ENCODE results near the gene PDXDC1.
"Not testable (repeated sequence)": the region's sequence is repeated elsewhere in the genome, so short reads cannot be mapped to it uniquely, and the experiment has no call there.

The PDXDC1 gene

GRCh38 chr16:15012941-15013340 is 38.1 kb downstream of the PDXDC1 start:
- not testable (repeated sequence) for H3K9ac ChIP-seq (ENCODE audit: low read length); H4K8ac ChIP-seq (ENCODE audit: low read depth, low read length); H2AK5ac ChIP-seq (ENCODE audit: low read length); H3K4me3 ChIP-seq (ENCODE audit: low read depth, low read length); H2BK5ac ChIP-seq (ENCODE audit: low read depth, low read length, poor library complexity); H4K12ac ChIP-seq (ENCODE audit: low read depth, low read length); H3K27ac ChIP-seq (ENCODE audit: low read depth, low read length); H3K23ac ChIP-seq (ENCODE audit: low read length); H3K4ac ChIP-seq (ENCODE audit: low read depth, low read length); H2BK12ac ChIP-seq (ENCODE audit: low read length); H3K9me3 ChIP-seq (ENCODE audit: insufficient read depth, low read depth, low read length); H3K4me2 ChIP-seq (ENCODE audit: low read length); H3K79me2 ChIP-seq (ENCODE audit: control insufficient read depth, insufficient read depth, low read length, poor library complexity); H3K79me1 ChIP-seq (ENCODE audit: low read length); H3K4me1 ChIP-seq (ENCODE audit: control insufficient read depth in 1 of 2, insufficient read depth in 2 of 2, low read length in 2 of 2); H3K14ac ChIP-seq (ENCODE audit: low read length); H4K91ac ChIP-seq (ENCODE audit: low read depth, low read length); H3K18ac ChIP-seq (ENCODE audit: low read length); H2BK120ac ChIP-seq (ENCODE audit: insufficient read depth, low read length, poor library complexity); H3K27me3 ChIP-seq (ENCODE audit: insufficient read depth, low read length); DNase-seq; H2AFZ ChIP-seq (ENCODE audit: insufficient read depth, low read length, poor library complexity)
- H3K36me3 ChIP-seq (ENCODE audit: control insufficient read depth in 1 of 2, insufficient read depth in 2 of 2, low read length in 2 of 2) = peaks cover 27 to 28% of the 10 kb centered on the region in 2 experiments
- no CpG with 5 or more reads among the region's 10 CpGs for WGBS (ENCODE audit: extremely low coverage, insufficient coverage, insufficient read length)

GRCh38 chr16:15015671-15016070 is 40.8 kb downstream of the PDXDC1 start:
- H3K4me1 ChIP-seq (ENCODE audit: control insufficient read depth in 1 of 2, insufficient read depth in 2 of 2, low read length in 2 of 2); H2BK12ac ChIP-seq (ENCODE audit: low read length); DNase-seq; H3K79me1 ChIP-seq (ENCODE audit: low read length); H2AFZ ChIP-seq (ENCODE audit: insufficient read depth, low read length, poor library complexity); H3K27me3 ChIP-seq (ENCODE audit: insufficient read depth, low read length); H3K4me2 ChIP-seq (ENCODE audit: low read length); H3K4me3 ChIP-seq (ENCODE audit: low read depth, low read length); H3K18ac ChIP-seq (ENCODE audit: low read length); H3K4ac ChIP-seq (ENCODE audit: low read depth, low read length); H4K12ac ChIP-seq (ENCODE audit: low read depth, low read length); H3K9ac ChIP-seq (ENCODE audit: low read length); H3K9me3 ChIP-seq (ENCODE audit: insufficient read depth, low read depth, low read length); H3K23ac ChIP-seq (ENCODE audit: low read length); H4K8ac ChIP-seq (ENCODE audit: low read depth, low read length); H3K14ac ChIP-seq (ENCODE audit: low read length); H2AK5ac ChIP-seq (ENCODE audit: low read length); H4K91ac ChIP-seq (ENCODE audit: low read depth, low read length); H3K79me2 ChIP-seq (ENCODE audit: control insufficient read depth, insufficient read depth, low read length, poor library complexity); H3K27ac ChIP-seq (ENCODE audit: low read depth, low read length); H2BK120ac ChIP-seq (ENCODE audit: insufficient read depth, low read length, poor library complexity); H2BK5ac ChIP-seq (ENCODE audit: low read depth, low read length, poor library complexity): not testable (repeated sequence)
- no CpG with 5 or more reads among the region's 3 CpGs for WGBS (ENCODE audit: extremely low coverage, insufficient coverage, insufficient read length)
- peaks cover 30 to 34% of the 10 kb centered on the region in 2 experiments for H3K36me3 ChIP-seq (ENCODE audit: control insufficient read depth in 1 of 2, insufficient read depth in 2 of 2, low read length in 2 of 2)

- H3K27ac ChIP-seq (ENCODE audit: low read depth, low read length); DNase-seq; H4K8ac ChIP-seq (ENCODE audit: low read depth, low read length); H3K4me3 ChIP-seq (ENCODE audit: low read depth, low read length); H2BK5ac ChIP-seq (ENCODE audit: low read depth, low read length, poor library complexity); H3K79me1 ChIP-seq (ENCODE audit: low read length); H3K18ac ChIP-seq (ENCODE audit: low read length); H3K9ac ChIP-seq (ENCODE audit: low read length); H3K4ac ChIP-seq (ENCODE audit: low read depth, low read length); H2BK120ac ChIP-seq (ENCODE audit: insufficient read depth, low read length, poor library complexity); H2AFZ ChIP-seq (ENCODE audit: insufficient read depth, low read length, poor library complexity); H3K79me2 ChIP-seq (ENCODE audit: control insufficient read depth, insufficient read depth, low read length, poor library complexity); H3K23ac ChIP-seq (ENCODE audit: low read length); H3K4me2 ChIP-seq (ENCODE audit: low read length); H4K91ac ChIP-seq (ENCODE audit: low read depth, low read length); H2BK12ac ChIP-seq (ENCODE audit: low read length); H3K14ac ChIP-seq (ENCODE audit: low read length); H3K4me1 ChIP-seq (ENCODE audit: control insufficient read depth in 1 of 2, insufficient read depth in 2 of 2, low read length in 2 of 2); H2AK5ac ChIP-seq (ENCODE audit: low read length); H3K27me3 ChIP-seq (ENCODE audit: insufficient read depth, low read length); H4K12ac ChIP-seq (ENCODE audit: low read depth, low read length); H3K9me3 ChIP-seq (ENCODE audit: insufficient read depth, low read depth, low read length): not testable (repeated sequence)
- no CpG with 5 or more reads among the region's 4 CpGs for WGBS (ENCODE audit: extremely low coverage, insufficient coverage, insufficient read length)
- H3K36me3 ChIP-seq (ENCODE audit: control insufficient read depth in 1 of 2, insufficient read depth in 2 of 2, low read length in 2 of 2) = peaks cover 31 to 37% of the 10 kb centered on the region in 2 experiments
Measured at GRCh38 chr16:15016354-15016753, 41.5 kb downstream of the PDXDC1 start.

DNA sequence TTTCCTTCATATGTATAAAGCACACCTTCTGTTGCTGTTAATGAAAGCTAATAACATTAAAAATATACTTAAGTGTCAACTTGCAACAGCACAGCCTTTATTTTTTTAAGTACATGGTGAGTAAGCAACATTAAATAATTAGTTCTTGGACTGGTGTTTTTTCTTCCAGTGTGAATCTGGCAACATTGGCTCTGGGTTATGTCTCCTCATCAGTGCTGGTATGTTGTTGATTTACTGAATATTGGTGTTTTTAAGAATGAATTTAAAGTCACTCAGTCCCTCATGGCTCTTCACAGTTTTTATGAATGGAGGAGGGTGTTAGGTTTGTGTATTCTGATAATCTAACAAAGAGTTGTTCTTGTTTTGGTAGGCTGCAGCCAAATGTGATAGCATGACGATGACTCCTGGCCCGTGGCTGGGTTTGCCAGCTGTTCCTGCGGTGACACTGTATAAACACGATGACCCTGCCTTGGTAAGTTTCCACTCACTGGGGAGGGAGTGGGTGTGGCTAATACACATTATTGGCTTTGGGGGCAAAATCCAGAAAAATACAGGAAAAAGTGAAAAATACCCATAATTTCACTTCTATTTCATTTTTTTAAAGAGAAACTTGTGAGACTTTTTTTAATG is 42.2 kb downstream of the PDXDC1 start:
- not testable (repeated sequence) for H3K4me1 ChIP-seq (ENCODE audit: control insufficient read depth in 1 of 2, insufficient read depth in 2 of 2, low read length in 2 of 2); H3K9me3 ChIP-seq (ENCODE audit: insufficient read depth, low read depth, low read length); H2AFZ ChIP-seq (ENCODE audit: insufficient read depth, low read length, poor library complexity); H3K79me2 ChIP-seq (ENCODE audit: control insufficient read depth, insufficient read depth, low read length, poor library complexity); H3K18ac ChIP-seq (ENCODE audit: low read length); H2BK12ac ChIP-seq (ENCODE audit: low read length); H3K4me3 ChIP-seq (ENCODE audit: low read depth, low read length); H3K4ac ChIP-seq (ENCODE audit: low read depth, low read length); H2AK5ac ChIP-seq (ENCODE audit: low read length); H2BK120ac ChIP-seq (ENCODE audit: insufficient read depth, low read length, poor library complexity); H4K12ac ChIP-seq (ENCODE audit: low read depth, low read length); H3K14ac ChIP-seq (ENCODE audit: low read length); H4K8ac ChIP-seq (ENCODE audit: low read depth, low read length); H3K79me1 ChIP-seq (ENCODE audit: low read length); H3K9ac ChIP-seq (ENCODE audit: low read length); DNase-seq; H2BK5ac ChIP-seq (ENCODE audit: low read depth, low read length, poor library complexity); H3K27me3 ChIP-seq (ENCODE audit: insufficient read depth, low read length); H3K23ac ChIP-seq (ENCODE audit: low read length); H4K91ac ChIP-seq (ENCODE audit: low read depth, low read length); H3K4me2 ChIP-seq (ENCODE audit: low read length); H3K27ac ChIP-seq (ENCODE audit: low read depth, low read length)
- no CpG with 5 or more reads among the region's 4 CpGs for WGBS (ENCODE audit: extremely low coverage, insufficient coverage, insufficient read length)
- H3K36me3 ChIP-seq (ENCODE audit: control insufficient read depth in 1 of 2, insufficient read depth in 2 of 2, low read length in 2 of 2) = peaks cover 31 to 36% of the 10 kb centered on the region in 2 experiments
